A549 (cell line): ENCODE measurements around the gene ITPKC. TPM values are rescaled to one million over a fixed set of nuclear protein-coding genes. Genes with fewer than 3 reads are reported as not detected.
"Not testable (repeated sequence)": the region's sequence is repeated elsewhere in the genome, so short reads cannot be mapped to it uniquely, and the experiment has no call there.

Experiments used
- ATAC-seq, 2 experiments: fragments of 200-7000 bp in 1 of 2; fragments of >200 bp in 1 of 2; cut with Nextera tagmentation in 1 of 2; cut with Tn5 transposase in 1 of 2; 3 replicates each; pipeline versions ENCODE4 v1.8.0 to v1.9.1; 2018 to 2020; ENCODE audit warnings: mild to moderate bottlenecking in 1 of 2, moderate library complexity in 1 of 2
- CTCF ChIA-PET: fragments of 300-600 bp; sonication (Branson Sonifier 250); formaldehyde crosslinking; extraction: SDS; loops from one replicate; lab custom pipeline; 2021; ENCODE audit warnings: antibody characterized with exemption, inconsistent platforms; lab: Yijun Ruan, JAX
- POLR2A ChIA-PET: fragments of 350-600 bp; formaldehyde crosslinking; extraction: SDS; loops from one replicate; lab custom pipeline; 2021; ENCODE audit warnings: antibody characterized with exemption, inconsistent platforms; lab: Yijun Ruan, JAX
- DNase-seq, 2 experiments: peaks; one replicate each; pipeline versions ENCODE4 v3.0.0 to v3.0.0-alpha.2; 2011 to 2016; ENCODE audit warnings: low read depth in 1 of 2, low spot score in 1 of 2
- FAIRE-seq: peaks from 2 replicates; lab custom pipeline; 2011; peaks lifted over from hg19 to GRCh38; lab: Jason Lieb, UNC
- H3K27ac ChIP-seq, 2 experiments: fragments of >200 bp; sonication (Bioruptor Twin); formaldehyde crosslinking; 3 replicates each; pipeline ENCODE4 v1.5.1; 2016 to 2017
- H3K4me1 ChIP-seq: fragments of >200 bp; sonication (Bioruptor Twin); formaldehyde crosslinking; 3 replicates; pipeline ENCODE4 v1.6.1; 2016
- H3K4me2 ChIP-seq: fragments of >200 bp; sonication (Bioruptor Twin); formaldehyde crosslinking; 3 replicates; pipeline ENCODE4 v1.6.1; 2016
- H3K4me3 ChIP-seq: fragments of >200 bp; sonication (Bioruptor Twin); formaldehyde crosslinking; 3 replicates; pipeline ENCODE4 v1.5.1; 2016
- H3K9me3 ChIP-seq: fragments of >200 bp; sonication (Bioruptor Twin); formaldehyde crosslinking; 3 replicates; pipeline ENCODE4 v1.6.1; 2016
- BHLHE40 ChIP-seq: IDR thresholded peaks from 2 replicates; pipeline ENCODE4 v1.6.1; 2012; ENCODE audit warnings: low read depth, low read length, inconsistent platforms
- ESRRA ChIP-seq: fragments of 150-350 bp; IDR thresholded peaks from 2 replicates; pipeline ENCODE4 v1.6.1; 2014; ENCODE audit warnings: mild to moderate bottlenecking, low read length, borderline replicate concordance
- FOSL2 ChIP-seq, 2 experiments: fragments of 450-650 bp in 1 of 2; fragments of >200 bp in 1 of 2; sonication (Bioruptor Twin) in 1 of 2; formaldehyde crosslinking; IDR thresholded peaks; 2 replicates each; pipeline versions ENCODE4 v1.5.0 to v1.6.1; 2016 to 2020; ENCODE audit warnings: mild to moderate bottlenecking in 1 of 2, moderate library complexity in 1 of 2
- GATA3 ChIP-seq: IDR thresholded peaks from 2 replicates; pipeline ENCODE4 v1.6.1; 2012; ENCODE audit warnings: borderline replicate concordance
- HDAC2 ChIP-seq: fragments of 200-600 bp; sonication (generic); IDR thresholded peaks from 2 replicates; pipeline ENCODE4 v1.6.1; 2016
- KDM1A ChIP-seq: fragments of 200-600 bp; sonication (generic); IDR thresholded peaks from 2 replicates; pipeline ENCODE4 v1.6.1; 2016; ENCODE audit warnings: low read depth, mild to moderate bottlenecking
- KDM5A ChIP-seq: fragments of 200-600 bp; sonication (generic); IDR thresholded peaks from 2 replicates; pipeline ENCODE4 v1.6.1; 2016; ENCODE audit warnings: antibody characterized with exemption, mild to moderate bottlenecking
- MAFK ChIP-seq: fragments of 450-650 bp; IDR thresholded peaks from 2 replicates; pipeline ENCODE4 v1.6.1; 2014; ENCODE audit not compliant: partially characterized antibody
- NFE2L2 ChIP-seq: fragments of 150-350 bp; conservative IDR thresholded peaks from 2 replicates; pipeline ENCODE4 v1.6.1; 2014; ENCODE audit warnings: low read length
- NPAS2 ChIP-seq: fragments of 250-450 bp; sonication (Bioruptor Pico); IDR thresholded peaks from 2 replicates; pipeline ENCODE4 v1.8.0; 2022; ENCODE audit warnings: mild to moderate bottlenecking, moderate library complexity, borderline replicate concordance
- NR3C1 ChIP-seq: fragments of >200 bp; sonication (Bioruptor Twin); formaldehyde crosslinking; IDR thresholded peaks from 3 replicates; pipeline ENCODE4 v1.6.1; 2017
- PHF8 ChIP-seq: fragments of 200-600 bp; sonication (generic); IDR thresholded peaks from 2 replicates; pipeline ENCODE4 v1.6.1; 2016; ENCODE audit warnings: low read depth, mild to moderate bottlenecking, antibody characterized with exemption, moderate library complexity, borderline replicate concordance
- POLR2A ChIP-seq: IDR thresholded peaks from 2 replicates; pipeline ENCODE4 v1.6.1; 2012; ENCODE audit warnings: mild to moderate bottlenecking, low read length
- RCOR1 ChIP-seq: fragments of 150-350 bp; IDR thresholded peaks from 2 replicates; pipeline ENCODE4 v1.6.1; 2014; ENCODE audit warnings: antibody characterized with exemption, low read length, low read depth
- RFX5 ChIP-seq: fragments of 450-650 bp; IDR thresholded peaks from 2 replicates; pipeline ENCODE4 v1.7.1; 2014; ENCODE audit warnings: antibody characterized with exemption, mild to moderate bottlenecking, moderate library complexity
- RNF2 ChIP-seq: fragments of 200-600 bp; sonication (generic); IDR thresholded peaks from 2 replicates; pipeline ENCODE4 v1.6.1; 2016; ENCODE audit warnings: low read depth, mild to moderate bottlenecking, antibody characterized with exemption, moderate library complexity, borderline replicate concordance
- SREBF2 ChIP-seq: fragments of 450-650 bp; IDR thresholded peaks from 2 replicates; pipeline ENCODE4 v1.6.1; 2014; ENCODE audit warnings: mild to moderate bottlenecking, moderate library complexity
- TFCP2L1 ChIP-seq: fragments of 250-450 bp; sonication (Bioruptor Pico); IDR thresholded peaks from 2 replicates; pipeline ENCODE4 v1.5.0; 2021; ENCODE audit warnings: mild to moderate bottlenecking
- TP53 ChIP-seq: fragments of 250-450 bp; sonication (Bioruptor Pico); IDR thresholded peaks from 2 replicates; pipeline ENCODE4 v1.5.0; 2021; ENCODE audit warnings: mild to moderate bottlenecking, moderate library complexity
- ZFP36 ChIP-seq: fragments of 450-650 bp; IDR thresholded peaks from 2 replicates; pipeline ENCODE4 v1.6.1; 2014; ENCODE audit warnings: borderline replicate concordance; ENCODE audit not compliant: partially characterized antibody
- WGBS: methylation state at CpG from one replicate; pipeline ENCODE4 v1.1.6; 2017; ENCODE audit errors: missing lambda C conversion rate; 5-methylcytosine and 5-hydroxymethylcytosine counted together
- polyA plus RNA-seq, 4 experiments: library from polyadenylated mRNA; depleted of rRNA in 3 of 4; stranded (reverse); fragments of >200 nt; fragmentation: RNase III in 1 of 4; extraction: RNeasy Plus Mini Kit Qiagen cat#74134 plus additional on column Dnase treatment in 1 of 4; gene quantifications; 2 replicates in 3 of 4; 3 replicates in 1 of 4; pipeline ENCODE4 v1.2.3, GENCODE V29; 2011 to 2017
- TF ChIP-seq, protein P1 (sequence below): fragments of 250-450 bp; sonication (Bioruptor Pico); IDR thresholded peaks from 2 replicates; pipeline ENCODE4 v1.5.0; 2020; ENCODE audit warnings: low read depth, mild to moderate bottlenecking, moderate library complexity
- TF ChIP-seq, protein P2 (sequence below): fragments of >200 bp; sonication (Bioruptor Twin); formaldehyde crosslinking; IDR thresholded peaks from 3 replicates; pipeline ENCODE4 v1.6.1; 2016
- TF ChIP-seq, protein P3 (sequence below): fragments of 450-650 bp; IDR thresholded peaks from 2 replicates; pipeline ENCODE4 v1.6.1; 2014; ENCODE audit warnings: antibody characterized with exemption

Gene ITPKC
- polyA plus RNA-seq, 2 of the 4 experiments (the other 2 are of a cell fraction) = 6.5 to 7.9 TPM

DNA sequence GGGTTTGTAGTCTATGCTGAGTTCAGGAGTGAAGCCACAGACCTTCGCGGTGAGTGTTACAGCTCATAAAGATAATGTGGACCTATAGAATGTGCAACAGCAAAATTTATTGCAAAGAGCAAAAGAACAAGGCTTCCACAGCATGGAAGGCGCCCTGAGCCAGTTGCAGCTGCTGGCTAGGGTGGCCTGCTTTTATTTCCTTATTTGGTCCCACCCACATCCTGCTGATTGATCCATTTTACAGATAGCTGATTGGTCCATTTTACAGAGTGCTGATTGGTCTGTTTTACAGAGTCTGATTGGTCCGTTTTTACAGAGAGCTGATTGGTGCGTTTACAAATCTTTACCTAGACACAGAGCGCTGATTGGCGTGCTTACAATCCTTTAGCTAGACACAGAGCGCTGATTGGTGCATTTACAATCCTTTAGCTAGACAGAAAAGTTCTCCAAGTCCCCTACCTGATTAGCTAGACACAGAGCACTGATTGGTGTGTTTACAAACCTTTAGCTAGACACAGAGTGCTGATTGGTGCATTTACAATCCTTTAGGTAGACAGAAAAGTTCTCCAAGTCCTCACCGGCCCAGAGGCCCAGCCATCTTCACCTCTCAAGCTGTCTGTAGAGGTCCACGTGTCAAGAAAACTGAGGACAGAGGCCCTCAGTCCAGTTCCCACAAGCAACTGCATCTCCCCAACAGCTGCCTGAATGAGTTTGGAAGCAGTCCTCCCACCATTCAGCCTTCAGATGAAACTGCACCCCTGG, 54.4 kb downstream of the ITPKC start:
- TF ChIP-seq RFX5 = peak; percentile 60; the same call in 1 of the 2 replicates
- TF ChIP-seq MAFK = peak; percentile 82
- DNase-seq (peak in 1 of 2 experiments; percentile 80), ATAC-seq (peak; percentile 6 to 37; a peak in 3 of 6 replicates)
- WGBS = 88% methylated on average over 10 of the region's 10 CpGs
- H3K4me2 ChIP-seq, H3K4me1 ChIP-seq, H3K9me3 ChIP-seq, FAIRE-seq, H3K27ac ChIP-seq, H3K4me3 ChIP-seq: not testable (repeated sequence)
- POLR2A ChIA-PET = interaction anchor here (1.7 kb wide), 1 partner anchor 21 kb away, joined by 4 read pairs; the partner anchor contains the start of gene ACTMAP
- CTCF ChIA-PET = interaction anchor here (1.3 to 3.8 kb wide), 6 partner anchors 17 to 136 kb away, joined by 5 to 18 read pairs (median 7); partner anchors contain the start of gene EGLN2

DNA sequence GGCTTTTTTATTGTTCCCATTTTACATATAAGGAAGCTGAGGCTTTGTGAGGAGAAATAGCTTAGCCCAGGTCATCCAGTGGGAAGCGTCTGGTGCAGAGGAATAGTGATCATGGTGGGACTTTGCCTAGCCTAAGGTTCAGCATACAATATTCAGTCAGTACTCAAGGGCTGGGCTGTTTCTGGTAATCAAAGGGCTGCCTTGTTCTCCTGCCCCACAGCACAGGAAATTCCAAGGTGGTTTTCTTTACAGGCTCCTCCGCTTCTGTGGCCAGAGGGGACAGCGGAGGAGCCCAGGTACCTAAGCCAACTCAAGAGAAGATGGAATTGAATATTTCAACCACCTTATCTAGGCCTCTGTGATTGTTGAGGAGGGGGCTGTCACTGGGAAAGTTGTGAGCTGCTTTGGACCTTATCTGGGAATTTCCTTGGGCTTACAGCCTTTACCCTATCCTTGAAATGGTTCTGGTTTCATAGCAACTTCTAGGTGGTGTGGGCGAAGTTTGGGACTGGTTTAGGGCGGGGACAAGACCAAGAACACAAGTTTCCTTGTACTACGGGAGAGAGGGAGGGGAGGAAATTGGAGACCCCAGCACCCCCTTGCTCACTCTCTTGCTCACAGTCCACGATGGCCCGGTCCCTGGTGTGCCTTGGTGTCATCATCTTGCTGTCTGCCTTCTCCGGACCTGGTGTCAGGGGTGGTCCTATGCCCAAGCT, 58.2 kb downstream of the ITPKC start, which contains the start of gene MIA:
TSS of gene MIA (plus strand) at position 606 of the 716 bp plus-strand sequence. CDS start at position 628, 22 bp downstream.
- ATAC-seq (no peak), DNase-seq (no peak), FAIRE-seq (no peak)
- 84% methylated on average over 9 of the region's 9 CpGs for WGBS
- Histone ChIP-seq H3K4me1 (peaks cover 14% of the 10 kb centered on the region), H3K4me3 (no peak within 1 kb of the TSS), H3K27ac (no peak within 1 kb of the TSS), H3K9me3 (peaks cover 2% of the 10 kb centered on the region; the same call in 1 of the 3 replicates), H3K4me2 (no peak within 1 kb of the TSS)
- TF ChIP-seq ESRRA (no peak), BHLHE40 (no peak), TP53 (CRISPR knock-in tag) (no peak), ZFP36 (no peak), SREBF2 (no peak), NPAS2 (CRISPR knock-in tag) (no peak), NR3C1 (no peak), KDM5A (no peak), PHF8 (no peak), RNF2 (no peak), FOSL2 (IDR thresholded peaks at IDR 0.05) (no peak), FOSL2 (CRISPR knock-in tag; IDR thresholded peaks at IDR 0.05) (no peak), RCOR1 (no peak), GATA3 (no peak)
- TF ChIP-seq, protein P1, sequence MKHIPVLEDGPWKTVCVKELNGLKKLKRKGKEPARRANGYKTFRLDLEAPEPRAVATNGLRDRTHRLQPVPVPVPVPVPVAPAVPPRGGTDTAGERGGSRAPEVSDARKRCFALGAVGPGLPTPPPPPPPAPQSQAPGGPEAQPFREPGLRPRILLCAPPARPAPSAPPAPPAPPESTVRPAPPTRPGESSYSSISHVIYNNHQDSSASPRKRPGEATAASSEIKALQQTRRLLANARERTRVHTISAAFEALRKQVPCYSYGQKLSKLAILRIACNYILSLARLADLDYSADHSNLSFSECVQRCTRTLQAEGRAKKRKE (CRISPR knock-in tag) = no peak
- TF ChIP-seq, protein P2, sequence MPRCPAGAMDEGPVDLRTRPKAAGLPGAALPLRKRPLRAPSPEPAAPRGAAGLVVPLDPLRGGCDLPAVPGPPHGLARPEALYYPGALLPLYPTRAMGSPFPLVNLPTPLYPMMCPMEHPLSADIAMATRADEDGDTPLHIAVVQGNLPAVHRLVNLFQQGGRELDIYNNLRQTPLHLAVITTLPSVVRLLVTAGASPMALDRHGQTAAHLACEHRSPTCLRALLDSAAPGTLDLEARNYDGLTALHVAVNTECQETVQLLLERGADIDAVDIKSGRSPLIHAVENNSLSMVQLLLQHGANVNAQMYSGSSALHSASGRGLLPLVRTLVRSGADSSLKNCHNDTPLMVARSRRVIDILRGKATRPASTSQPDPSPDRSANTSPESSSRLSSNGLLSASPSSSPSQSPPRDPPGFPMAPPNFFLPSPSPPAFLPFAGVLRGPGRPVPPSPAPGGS = no peak
- ChIA-PET CTCF (interaction anchor here (0.6 to 6.5 kb wide), 7 partner anchors 12 to 576 kb away, joined by 3 to 65 read pairs (median 4); partner anchors contain the start of gene EGLN2), POLR2A (interaction anchor here (0.6 kb wide), 1 partner anchor 25 kb away, joined by 3 read pairs; the partner anchor contains the start of gene ACTMAP)

DNA sequence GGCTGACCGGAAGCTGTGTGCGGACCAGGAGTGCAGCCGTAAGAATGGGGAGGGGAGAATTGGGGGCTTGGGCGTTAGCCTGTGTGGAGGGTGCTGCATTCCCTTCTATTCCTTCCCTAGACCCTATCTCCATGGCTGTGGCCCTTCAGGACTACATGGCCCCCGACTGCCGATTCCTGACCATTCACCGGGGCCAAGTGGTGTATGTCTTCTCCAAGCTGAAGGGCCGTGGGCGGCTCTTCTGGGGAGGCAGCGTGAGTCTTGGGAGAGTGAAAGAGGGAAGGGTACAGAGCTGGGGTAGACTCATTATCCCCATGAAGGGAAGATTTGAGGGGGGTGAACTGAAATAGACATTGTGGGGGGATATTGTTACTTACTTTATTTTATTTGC, 58.7 kb downstream of the ITPKC start:
- ChIA-PET POLR2A (no interaction called here), CTCF (interaction anchor here (0.6 to 6.5 kb wide), 5 partner anchors 18 to 576 kb away, joined by 3 to 65 read pairs (median 16); partner anchors contain the start of gene EGLN2)
- Histone ChIP-seq H3K9me3 (peaks cover 2% of the 10 kb centered on the region; the same call in 1 of the 3 replicates), H3K4me1 (peaks cover 14% of the 10 kb centered on the region), H3K27ac (no peak overlapping the region), H3K4me3 (no peak overlapping the region), H3K4me2 (no peak overlapping the region)
- ATAC-seq (no peak), FAIRE-seq (no peak), DNase-seq (no peak)
- WGBS = 88% methylated on average over 10 of the region's 10 CpGs
- TF ChIP-seq RNF2 (no peak), HDAC2 (no peak), POLR2A (no peak), KDM5A (no peak), KDM1A (no peak), ZFP36 (no peak), GATA3 (no peak), TFCP2L1 (CRISPR knock-in tag) (no peak), NFE2L2 (no peak)
- TF ChIP-seq, protein P3, sequence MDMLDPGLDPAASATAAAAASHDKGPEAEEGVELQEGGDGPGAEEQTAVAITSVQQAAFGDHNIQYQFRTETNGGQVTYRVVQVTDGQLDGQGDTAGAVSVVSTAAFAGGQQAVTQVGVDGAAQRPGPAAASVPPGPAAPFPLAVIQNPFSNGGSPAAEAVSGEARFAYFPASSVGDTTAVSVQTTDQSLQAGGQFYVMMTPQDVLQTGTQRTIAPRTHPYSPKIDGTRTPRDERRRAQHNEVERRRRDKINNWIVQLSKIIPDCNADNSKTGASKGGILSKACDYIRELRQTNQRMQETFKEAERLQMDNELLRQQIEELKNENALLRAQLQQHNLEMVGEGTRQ = no peak
